Prostate gland (tissue), 2 donors: ENCODE data around the gene CCDC86.

Experiments
- CTCF ChIP-seq, 4 experiments: fragments of 200-600 bp in 2 of 4; fragments of 450-650 bp in 2 of 4; sonication (generic) in 2 of 4; IDR thresholded peaks; 1 replicate in 3 of 4; 2 replicates in 1 of 4; pipeline ENCODE4 v1.5.1; 2016 to 2019; ENCODE audit warnings: antibody characterized with exemption in 4 of 4, mild to moderate bottlenecking in 2 of 4, moderate library complexity in 2 of 4
- POLR2A ChIP-seq: fragments of 450-650 bp; IDR thresholded peaks from one replicate; pipeline ENCODE4 v1.6.1; 2016; ENCODE audit warnings: antibody characterized with exemption, mild to moderate bottlenecking
- POLR2AphosphoS5 ChIP-seq: sonication (generic); formaldehyde crosslinking; IDR thresholded peaks from one replicate; pipeline ENCODE4 v1.6.1; 2017; ENCODE audit warnings: antibody characterized with exemption

GRCh38 chr11:60895687-60896086, 53.8 kb downstream of the CCDC86 start:
- TF ChIP-seq CTCF (IDR thresholded peaks at IDR 0.05) (no peak), POLR2A (no peak), POLR2AphosphoS5 (no peak)
